MCF 10A (cell line): ENCODE results near the gene RNF44. TPM values are rescaled to one million over a fixed set of nuclear protein-coding genes. Genes with fewer than 3 reads are reported as not detected.
A peak's percentile ranks its signal among the peaks of the same experiment; 100 is the strongest.

Experiments used
- BruUV-seq: library from RNA; stranded (reverse); fragments of 400-500 nt; replicated peaks from 2 replicates; lab custom pipeline; 2021; lab: Mats Ljungman, UMichigan
- CTCF ChIA-PET: fragments of 300-600 bp; sonication (Branson Sonifier 250); formaldehyde crosslinking; extraction: SDS; loops from one replicate; lab custom pipeline; 2021; ENCODE audit warnings: antibody characterized with exemption, inconsistent platforms; lab: Yijun Ruan, JAX
- POLR2A ChIA-PET: fragments of 300-600, 350-650 bp; sonication (Branson Sonifier 250); formaldehyde crosslinking; extraction: SDS; loops from one replicate; lab custom pipeline; 2020; ENCODE audit warnings: antibody characterized with exemption, inconsistent platforms; lab: Yijun Ruan, JAX
- DNase-seq: peaks from one replicate; pipeline ENCODE4 v3.0.0-alpha.2; 2018; ENCODE audit not compliant: unreplicated experiment
- H3K27ac Mint-ChIP-seq: one replicate; pipeline ENCODE4 v1.8.0; 2022; ENCODE audit warnings: mild to moderate bottlenecking, low read depth, mixed read lengths; ENCODE audit not compliant: unreplicated experiment
- H3K27me3 Mint-ChIP-seq: one replicate; pipeline ENCODE4 v1.8.0; 2022; ENCODE audit warnings: mixed read lengths; ENCODE audit not compliant: insufficient read depth, unreplicated experiment
- H3K36me3 Mint-ChIP-seq: one replicate; pipeline ENCODE4 v1.8.0; 2022; ENCODE audit warnings: mild to moderate bottlenecking, moderate library complexity, mixed read lengths; ENCODE audit not compliant: insufficient read depth, unreplicated experiment
- H3K4me1 Mint-ChIP-seq: one replicate; pipeline ENCODE4 v1.8.0; 2022; ENCODE audit warnings: mixed read lengths; ENCODE audit not compliant: insufficient read depth, unreplicated experiment
- H3K4me3 Mint-ChIP-seq: one replicate; pipeline ENCODE4 v1.8.0; 2022; ENCODE audit warnings: mild to moderate bottlenecking, moderate library complexity, mixed read lengths; ENCODE audit not compliant: unreplicated experiment
- H3K9me3 Mint-ChIP-seq: one replicate; pipeline ENCODE4 v1.8.0; 2022; ENCODE audit warnings: mixed read lengths; ENCODE audit not compliant: unreplicated experiment
- intact Hi-C: fragments of 100-400 bp; cut with micrococcal nuclease; formaldehyde crosslinking; loops from 2 replicates; pipeline ENCODE4 v1.14.1; 2022
- total RNA-seq: library from RNA; stranded (reverse); gene quantifications from 2 replicates; pipeline ENCODE4 v1.2.3, GENCODE V29; 2022
- TF ChIP-seq, protein P1 (sequence below): fragments of 200-600 bp; IDR thresholded peaks from one replicate; pipeline ENCODE4 v1.8.0; 2022; ENCODE audit warnings: antibody characterized with exemption, mild to moderate bottlenecking; ENCODE audit not compliant: unreplicated experiment

RNF44 gene
- total RNA-seq, 1 experiment from 2014 or later, result 60.1 TPM

DNA sequence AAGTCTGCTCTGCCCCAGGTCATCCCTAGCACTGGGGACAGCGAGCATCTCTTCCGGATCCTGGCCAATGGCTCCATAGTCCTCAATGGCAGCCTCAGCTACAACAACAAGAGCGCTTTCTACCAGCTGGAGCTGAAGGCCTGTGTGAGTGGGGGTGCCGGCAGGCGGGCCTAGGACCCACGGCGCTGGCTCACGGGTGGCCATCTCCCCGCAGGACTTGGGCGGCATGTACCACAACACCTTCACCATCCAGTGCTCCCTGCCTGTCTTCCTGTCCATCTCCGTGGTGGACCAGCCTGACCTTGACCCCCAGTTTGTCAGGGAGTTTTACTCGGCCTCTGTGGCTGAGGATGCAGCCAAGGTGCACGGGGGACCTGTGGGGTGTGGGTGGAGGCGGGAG lies 37.9 kb upstream of the RNF44 start:
- Mint-ChIP-seq H3K36me3 (no peaks in the 10 kb centered on the region), H3K27me3 (peaks cover 16% of the 10 kb centered on the region), H3K4me1 (peaks cover 14% of the 10 kb centered on the region), H3K9me3 (no peaks in the 10 kb centered on the region), H3K4me3 (no peak overlapping the region), H3K27ac (no peak overlapping the region)
- ChIA-PET POLR2A (no interaction called here), CTCF (interaction anchor here (0.6 to 4.7 kb wide), 22 partner anchors 9 to 847 kb away, joined by 3 to 55 read pairs (median 4); partner anchors contain the start of genes CDHR2 and TSPAN17)
- intact Hi-C loops, result no loop called here
- TF ChIP-seq, protein P1, sequence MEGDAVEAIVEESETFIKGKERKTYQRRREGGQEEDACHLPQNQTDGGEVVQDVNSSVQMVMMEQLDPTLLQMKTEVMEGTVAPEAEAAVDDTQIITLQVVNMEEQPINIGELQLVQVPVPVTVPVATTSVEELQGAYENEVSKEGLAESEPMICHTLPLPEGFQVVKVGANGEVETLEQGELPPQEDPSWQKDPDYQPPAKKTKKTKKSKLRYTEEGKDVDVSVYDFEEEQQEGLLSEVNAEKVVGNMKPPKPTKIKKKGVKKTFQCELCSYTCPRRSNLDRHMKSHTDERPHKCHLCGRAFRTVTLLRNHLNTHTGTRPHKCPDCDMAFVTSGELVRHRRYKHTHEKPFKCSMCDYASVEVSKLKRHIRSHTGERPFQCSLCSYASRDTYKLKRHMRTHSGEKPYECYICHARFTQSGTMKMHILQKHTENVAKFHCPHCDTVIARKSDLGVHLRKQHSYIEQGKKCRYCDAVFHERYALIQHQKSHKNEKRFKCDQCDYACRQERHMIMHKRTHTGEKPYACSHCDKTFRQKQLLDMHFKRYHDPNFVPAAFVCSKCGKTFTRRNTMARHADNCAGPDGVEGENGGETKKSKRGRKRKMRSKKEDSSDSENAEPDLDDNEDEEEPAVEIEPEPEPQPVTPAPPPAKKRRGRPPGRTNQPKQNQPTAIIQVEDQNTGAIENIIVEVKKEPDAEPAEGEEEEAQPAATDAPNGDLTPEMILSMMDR, result no peak
- DNase-seq, result no peak
- no TSS peak for BruUV-seq

DNA sequence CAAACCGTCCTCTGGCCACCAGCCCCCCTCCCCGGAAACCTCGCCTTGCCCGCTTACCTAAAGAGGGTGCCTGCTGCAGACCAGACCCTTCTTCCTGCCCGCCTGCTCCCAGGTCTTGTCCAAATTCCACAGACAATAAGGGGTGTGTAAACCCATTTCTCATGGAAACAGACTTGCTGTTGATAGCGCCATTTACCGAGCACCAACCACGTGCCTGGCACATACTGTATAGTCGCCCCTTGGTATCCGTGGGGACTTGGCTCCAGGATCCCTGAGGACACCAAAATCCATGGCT lies 37.0 kb upstream of the RNF44 start:
- POLR2A ChIA-PET, result interaction anchor here (1.0 to 1.4 kb wide), 2 partner anchors 17 to 157 kb away, joined by 3 read pairs; no protein-coding TSS in a partner anchor
- peaks cover 14% of the 10 kb centered on the region for H3K4me1 Mint-ChIP-seq
- H3K9me3 Mint-ChIP-seq, result no peaks in the 10 kb centered on the region
- no peak overlapping the region for H3K27ac Mint-ChIP-seq
- CTCF ChIA-PET, result interaction anchor here (0.6 to 5.0 kb wide), 30 partner anchors 9 to 846 kb away, joined by 3 to 55 read pairs (median 6); partner anchors contain the start of gene TSPAN17
- H3K27me3 Mint-ChIP-seq, result peaks cover 18% of the 10 kb centered on the region
- TF ChIP-seq, protein P1, result no peak
- intact Hi-C loops, result loop anchor here (1.0 to 5.0 kb wide), 2 partner anchors 73 to 538 kb away; partner anchors contain the start of gene TSPAN17
- no peak for DNase-seq
- BruUV-seq, result no TSS peak
- no peak overlapping the region for H3K4me3 Mint-ChIP-seq
- H3K36me3 Mint-ChIP-seq, result no peaks in the 10 kb centered on the region

DNA sequence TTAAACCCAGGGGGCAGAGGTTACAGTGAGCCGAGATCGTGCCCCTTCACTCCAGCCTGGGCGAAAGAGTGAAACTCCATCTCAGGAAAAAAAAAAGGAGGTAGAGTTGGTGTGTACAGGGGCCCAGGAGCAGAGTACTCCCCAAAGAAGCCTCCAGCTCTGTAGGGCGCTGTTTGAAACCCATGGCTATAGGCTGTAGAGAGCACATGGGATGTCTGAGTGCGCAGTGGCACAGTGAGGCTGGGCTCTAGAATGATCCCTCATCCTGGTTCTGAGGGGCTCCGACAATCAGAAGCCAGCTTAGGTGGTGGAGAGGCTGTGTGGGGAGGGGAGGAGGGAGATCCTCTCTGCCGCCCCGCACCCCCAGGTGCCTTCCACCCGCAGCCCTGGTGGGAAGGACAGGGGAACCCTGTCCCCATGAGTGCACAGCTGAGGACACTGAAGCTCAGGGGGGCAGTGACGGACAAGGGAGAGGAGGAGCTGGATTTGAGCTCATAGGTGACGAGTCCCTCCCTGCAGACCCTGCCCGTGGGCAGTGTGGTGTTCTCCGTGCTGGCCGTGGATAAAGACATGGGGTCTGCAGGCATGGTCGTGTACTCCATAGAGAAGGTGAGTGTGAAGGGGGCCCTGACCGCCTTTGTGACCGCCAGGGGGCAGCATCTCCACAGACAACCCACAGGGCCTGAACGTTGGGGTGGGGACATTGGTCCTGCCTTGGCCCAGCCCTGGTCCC lies 36.5 kb upstream of the RNF44 start:
- Mint-ChIP-seq H3K4me3 (no peak overlapping the region), H3K27me3 (peaks cover 18% of the 10 kb centered on the region), H3K36me3 (no peaks in the 10 kb centered on the region), H3K4me1 (peaks cover 14% of the 10 kb centered on the region), H3K27ac (no peak overlapping the region), H3K9me3 (no peaks in the 10 kb centered on the region)
- peak; percentile 77 for DNase-seq
- BruUV-seq, result no TSS peak
- ChIA-PET POLR2A (interaction anchor here (0.7 to 1.4 kb wide), 3 partner anchors 17 to 156 kb away, joined by 3 read pairs; no protein-coding TSS in a partner anchor), CTCF (interaction anchor here (0.5 to 5.0 kb wide), 54 partner anchors 9 to 850 kb away, joined by 3 to 55 read pairs (median 4); partner anchors contain the start of genes CDHR2 and TSPAN17)
- TF ChIP-seq, protein P1, result peak; percentile 94
- intact Hi-C loops, result loop anchor here (1.0 to 5.0 kb wide), 2 partner anchors 74 to 539 kb away; partner anchors contain the start of gene TSPAN17

DNA sequence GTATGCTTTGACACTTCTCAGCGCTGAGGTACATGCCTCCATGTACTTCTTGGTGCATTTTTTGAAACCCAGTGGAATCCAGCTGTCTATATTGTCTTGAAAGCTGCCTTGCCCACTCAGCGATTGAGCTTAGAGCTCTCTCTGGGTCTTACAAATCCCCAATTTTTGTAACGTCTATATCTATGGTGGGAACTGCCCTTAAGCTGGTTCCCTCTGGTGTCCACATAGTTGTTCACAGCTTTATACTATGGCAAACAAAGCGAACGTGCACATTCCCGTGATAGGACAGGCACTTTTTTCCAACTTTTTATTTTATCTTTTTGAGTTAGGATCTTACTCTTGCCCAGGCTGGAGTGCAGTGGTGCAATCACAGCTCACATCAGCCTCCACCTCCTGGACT lies 32.8 kb upstream of the RNF44 start:
- TF ChIP-seq, protein P1, result peak; percentile 9
- Mint-ChIP-seq H3K36me3 (no peaks in the 10 kb centered on the region), H3K4me3 (no peak overlapping the region), H3K4me1 (peaks cover 9% of the 10 kb centered on the region), H3K27ac (no peak overlapping the region), H3K9me3 (no peaks in the 10 kb centered on the region), H3K27me3 (peaks cover 18% of the 10 kb centered on the region)
- POLR2A ChIA-PET, result interaction anchor here (0.5 kb wide), 1 partner anchor 1617 kb away, joined by 3 read pairs; no protein-coding TSS in a partner anchor
- CTCF ChIA-PET, result interaction anchor here (0.6 to 5.0 kb wide), 10 partner anchors 9 to 1792 kb away, joined by 3 to 42 read pairs (median 4); partner anchors contain the start of genes RNF44 and TSPAN17
- BruUV-seq, result no TSS peak
- no peak for DNase-seq
- intact Hi-C loops, result loop anchor here (1.0 to 5.0 kb wide), 2 partner anchors 154 to 542 kb away; partner anchors contain the start of gene CLTB
